ENCODE data around the gene GIMAP1. TPM values are rescaled to one million over a fixed set of nuclear protein-coding genes. Genes with fewer than 3 reads are reported as not detected.

The GIMAP1 gene
- total RNA-seq, 2 donors from 2014 or later = 6.6 to 8.8 TPM

GRCh38 chr7:150769768-150770167, 53.4 kb downstream of the GIMAP1 start:
- H3K4me3 Mint-ChIP-seq = no peak overlapping the region
- ATAC-seq = no peak
- H3K9me3 Mint-ChIP-seq = peaks cover 5% of the 10 kb centered on the region
- H3K27me3 Mint-ChIP-seq = no peaks in the 10 kb centered on the region
- H3K27ac Mint-ChIP-seq = no peak overlapping the region
- no peak for DNase-seq (ENCODE audit: low spot score)
- H3K36me3 Mint-ChIP-seq = peaks cover 9% of the 10 kb centered on the region
- no peaks in the 10 kb centered on the region for H3K4me1 Mint-ChIP-seq (ENCODE audit: low read depth in 2 of 2)

Other genes starting within 250 kb of the GIMAP1 start
- 10 to 100 TPM; 50.5 to 60.4 TPM for gene GIMAP7, start 201.7 kb upstream of the GIMAP1 start, total RNA-seq
- 100 to 1,000 TPM in 1 of 2 donors, 10 to 100 TPM in 1; 83.6 to 245 TPM for gene GIMAP4, start 149.2 kb upstream of the GIMAP1 start, total RNA-seq
- 10 to 100 TPM; 55.8 to 88.4 TPM for gene GIMAP6, start 84.2 kb upstream of the GIMAP1 start, total RNA-seq
- gene GIMAP2, start 30.9 kb upstream of the GIMAP1 start, total RNA-seq = 10 to 100 TPM; 26.1 to 39.2 TPM
- gene GIMAP5, start 20.8 kb downstream of the GIMAP1 start, total RNA-seq = 100 to 1,000 TPM in 1 of 2 donors, 10 to 100 TPM in 1; 75.5 to 136 TPM
- gene TMEM176B, start 83.8 kb downstream of the GIMAP1 start, total RNA-seq = 1 to 10 TPM in 1 of 2 donors, not detected in 1; 1.2 TPM
- gene TMEM176A, start 84.2 kb downstream of the GIMAP1 start, total RNA-seq = under 1 TPM in 1 of 2 donors, not detected in 1; 0.64 TPM
- not detected for gene AOC1, start 135.9 kb downstream of the GIMAP1 start, total RNA-seq